Smooth muscle cell (in vitro differentiated cells): Measurements from ENCODE around the gene SLC16A3. TPM values are rescaled to one million over a fixed set of nuclear protein-coding genes. Genes with fewer than 3 reads are reported as not detected.

ENCODE experiments used
- DNase-seq: peaks from one replicate; lab custom pipeline; 2025; ENCODE audit not compliant: unreplicated experiment; lab: John Stamatoyannopoulos, UW
- H2AFZ ChIP-seq: fragments of 200-600 bp; sonication (generic); 2 replicates; pipeline ENCODE4 v1.6.0; 2016; ENCODE audit warnings: antibody characterized with exemption, low read depth, mild to moderate bottlenecking
- H3F3A ChIP-seq: fragments of 200-600 bp; sonication (generic); 2 replicates; pipeline ENCODE4 v1.6.0; 2017; ENCODE audit warnings: antibody characterized with exemption, low read depth
- H3K27ac ChIP-seq: fragments of 200-600 bp; sonication (generic); 2 replicates; pipeline ENCODE4 v1.5.1; 2016; ENCODE audit warnings: low read depth, mild to moderate bottlenecking
- H3K27me3 ChIP-seq: fragments of 200-600 bp; sonication (generic); 2 replicates; pipeline ENCODE4 v1.6.1; 2016; ENCODE audit warnings: low read depth, mild to moderate bottlenecking
- H3K36me3 ChIP-seq: fragments of 200-600 bp; sonication (generic); 2 replicates; pipeline ENCODE4 v1.5.1; 2016; ENCODE audit warnings: low read depth
- H3K4me1 ChIP-seq: fragments of 200-600 bp; sonication (generic); 2 replicates; pipeline ENCODE4 v1.5.1; 2016; ENCODE audit warnings: low read depth
- H3K4me2 ChIP-seq: fragments of 200-600 bp; sonication (generic); 2 replicates; pipeline ENCODE4 v1.6.0; 2016; ENCODE audit warnings: mild to moderate bottlenecking
- H3K4me3 ChIP-seq: fragments of 200-600 bp; sonication (generic); 2 replicates; pipeline ENCODE4 v1.5.1; 2016; ENCODE audit warnings: mild to moderate bottlenecking
- H3K79me2 ChIP-seq: fragments of 200-600 bp; sonication (generic); 2 replicates; pipeline ENCODE4 v1.6.0; 2016; ENCODE audit warnings: low read depth, mild to moderate bottlenecking
- H3K9ac ChIP-seq: fragments of 200-600 bp; sonication (generic); 2 replicates; pipeline ENCODE4 v1.6.0; 2016; ENCODE audit warnings: low read depth
- H3K9me3 ChIP-seq: fragments of 200-600 bp; sonication (generic); replicated peaks from 2 replicates; pipeline ENCODE4 v1.5.1; 2016; ENCODE audit warnings: low read depth
- H4K20me1 ChIP-seq: fragments of 200-600 bp; sonication (generic); 2 replicates; pipeline ENCODE4 v1.6.0; 2016; ENCODE audit warnings: low read depth
- WGBS: methylation state at CpG from one replicate; pipeline ENCODE4 v1.1.7; 2016; ENCODE audit warnings: low lambda C conversion rate; 5-methylcytosine and 5-hydroxymethylcytosine counted together
- polyA plus RNA-seq: library from polyadenylated mRNA; unstranded; fragments of >200 nt; fragmentation: Nextera tagmentation; extraction: Ambion mirVana; gene quantifications from 2 replicates; pipeline ENCODE4 v1.2.1, GENCODE V29; 2016
- total RNA-seq: library from RNA; depleted of rRNA; stranded (reverse); fragments of >200 nt; gene quantifications from 2 replicates; pipeline ENCODE4 v1.2.3, GENCODE V29; 2014
- TF ChIP-seq, protein P1 (sequence below): fragments of 200-600 bp; sonication (generic); IDR thresholded peaks from 2 replicates; pipeline ENCODE4 v1.5.1; 2017; ENCODE audit warnings: borderline replicate concordance, mild to moderate bottlenecking, antibody characterized with exemption; ENCODE audit not compliant: insufficient read depth, poor library complexity, severe bottlenecking

SLC16A3 gene
- total and polyA plus RNA-seq, 2 experiments from 2014 or later: 83.3 to 180 TPM

- no peaks in the 10 kb centered on the region for H3F3A ChIP-seq
- H3K9ac ChIP-seq: no peak overlapping the region
- H3K36me3 ChIP-seq: no peaks in the 10 kb centered on the region
- H3K4me2 ChIP-seq: no peak overlapping the region
- H3K4me1 ChIP-seq: no peaks in the 10 kb centered on the region
- DNase-seq: no peak
- 91% methylated on average over 25 of the region's 25 CpGs for WGBS
- no peak overlapping the region for H3K4me3 ChIP-seq
- H3K9me3 ChIP-seq: no peaks in the 10 kb centered on the region
- H3K79me2 ChIP-seq: no peaks in the 10 kb centered on the region
- no peak overlapping the region for H3K27ac ChIP-seq
- no peak overlapping the region for H2AFZ ChIP-seq
- no peaks in the 10 kb centered on the region for H4K20me1 ChIP-seq
- H3K27me3 ChIP-seq: no peaks in the 10 kb centered on the region
- TF ChIP-seq, protein P1, sequence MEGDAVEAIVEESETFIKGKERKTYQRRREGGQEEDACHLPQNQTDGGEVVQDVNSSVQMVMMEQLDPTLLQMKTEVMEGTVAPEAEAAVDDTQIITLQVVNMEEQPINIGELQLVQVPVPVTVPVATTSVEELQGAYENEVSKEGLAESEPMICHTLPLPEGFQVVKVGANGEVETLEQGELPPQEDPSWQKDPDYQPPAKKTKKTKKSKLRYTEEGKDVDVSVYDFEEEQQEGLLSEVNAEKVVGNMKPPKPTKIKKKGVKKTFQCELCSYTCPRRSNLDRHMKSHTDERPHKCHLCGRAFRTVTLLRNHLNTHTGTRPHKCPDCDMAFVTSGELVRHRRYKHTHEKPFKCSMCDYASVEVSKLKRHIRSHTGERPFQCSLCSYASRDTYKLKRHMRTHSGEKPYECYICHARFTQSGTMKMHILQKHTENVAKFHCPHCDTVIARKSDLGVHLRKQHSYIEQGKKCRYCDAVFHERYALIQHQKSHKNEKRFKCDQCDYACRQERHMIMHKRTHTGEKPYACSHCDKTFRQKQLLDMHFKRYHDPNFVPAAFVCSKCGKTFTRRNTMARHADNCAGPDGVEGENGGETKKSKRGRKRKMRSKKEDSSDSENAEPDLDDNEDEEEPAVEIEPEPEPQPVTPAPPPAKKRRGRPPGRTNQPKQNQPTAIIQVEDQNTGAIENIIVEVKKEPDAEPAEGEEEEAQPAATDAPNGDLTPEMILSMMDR: no peak
Observed at GRCh38 chr17:82282239-82283207, 53.7 kb downstream of the SLC16A3 start.

GRCh38 chr17:82283208-82283749 lies 54.4 kb downstream of the SLC16A3 start:
- Histone ChIP-seq H3K27ac (no peak overlapping the region), H4K20me1 (no peaks in the 10 kb centered on the region), H2AFZ (no peak overlapping the region), H3K27me3 (no peaks in the 10 kb centered on the region), H3K79me2 (no peaks in the 10 kb centered on the region), H3K9ac (no peak overlapping the region), H3K4me2 (no peak overlapping the region), H3F3A (no peaks in the 10 kb centered on the region), H3K9me3 (no peaks in the 10 kb centered on the region), H3K4me3 (no peak overlapping the region), H3K4me1 (no peaks in the 10 kb centered on the region), H3K36me3 (no peaks in the 10 kb centered on the region)
- TF ChIP-seq, protein P1: no peak
- 63% methylated on average over 13 of the region's 13 CpGs for WGBS
- DNase-seq: no peak

DNA sequence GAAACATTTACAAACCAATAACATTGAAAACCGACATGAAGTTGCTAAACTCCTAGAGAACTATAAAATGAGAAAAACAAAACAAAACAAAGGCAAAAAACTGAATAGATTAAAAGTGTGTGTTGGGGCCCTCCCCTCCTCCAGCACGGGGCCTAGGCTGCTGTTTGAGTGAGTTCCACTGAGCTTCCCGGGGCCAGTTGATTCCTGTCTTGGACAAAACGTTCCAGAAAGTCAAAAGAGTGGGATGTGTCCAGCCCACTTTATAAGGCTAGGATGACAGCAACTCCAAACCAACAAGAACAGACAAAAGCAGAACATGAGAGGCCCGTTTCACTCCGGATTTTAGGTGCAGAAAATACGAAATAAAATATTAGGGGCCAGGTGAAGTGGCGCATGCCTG lies 56.3 kb downstream of the SLC16A3 start:
- Histone ChIP-seq H3K9me3 (no peaks in the 10 kb centered on the region), H3K9ac (no peak overlapping the region), H3K27me3 (no peaks in the 10 kb centered on the region), H4K20me1 (no peaks in the 10 kb centered on the region), H3K36me3 (no peaks in the 10 kb centered on the region), H3K79me2 (no peaks in the 10 kb centered on the region), H3K4me2 (no peak overlapping the region), H3K27ac (no peak overlapping the region), H3F3A (no peaks in the 10 kb centered on the region), H3K4me3 (no peak overlapping the region), H3K4me1 (no peaks in the 10 kb centered on the region), H2AFZ (no peak overlapping the region)
- TF ChIP-seq, protein P1: no peak
- no peak for DNase-seq
- WGBS: 74% methylated on average over 8 of the region's 8 CpGs
